Gastrocnemius medialis (tissue), 4 donors: Measurements from ENCODE around the gene LIPH. TPM values are rescaled to one million over a fixed set of nuclear protein-coding genes. Genes with fewer than 3 reads are reported as not detected.

Source experiments
- ATAC-seq, 2 donors: fragments of 150-250 bp; one replicate each; pipeline ENCODE4 v1.9.1; 2016
- DNase-seq, 2 donors: peaks; one replicate each; pipeline ENCODE4 v3.0.0-alpha.2; 2019
- H3K27ac ChIP-seq, 4 donors: fragments of 200-600 bp; sonication (generic); 1 replicate in 1 of 4; 2 replicates in 3 of 4; pipeline ENCODE4 v1.5.1; 2016 to 2018; ENCODE audit warnings: mild to moderate bottlenecking in 2 of 4, moderate library complexity in 1 of 4
- H3K27me3 ChIP-seq, 3 donors: fragments of 200-600 bp; sonication (generic) in 2 of 3; 1 replicate in 1 of 3; 2 replicates in 2 of 3; pipeline versions ENCODE4 v1.5.1 to v1.6.0; 2016 to 2019; ENCODE audit warnings: mild to moderate bottlenecking in 1 of 3, moderate library complexity in 1 of 3
- H3K36me3 ChIP-seq, 2 donors: fragments of 200-600 bp; sonication (generic) in 1 of 2; one replicate each; pipeline ENCODE4 v1.5.1; 2017 to 2018
- H3K4me1 ChIP-seq, 2 donors: fragments of 200-600 bp; sonication (generic) in 1 of 2; one replicate each; pipeline ENCODE4 v1.5.1; 2016 to 2017; ENCODE audit warnings: mild to moderate bottlenecking in 2 of 2
- H3K4me3 ChIP-seq, 4 donors: fragments of 200-600 bp; sonication (generic) in 3 of 4; 1 replicate in 1 of 4; 2 replicates in 3 of 4; pipeline ENCODE4 v1.5.1; 2016 to 2019; ENCODE audit warnings: mild to moderate bottlenecking in 2 of 4
- H3K9me3 ChIP-seq, 3 donors: fragments of 200-600 bp; sonication (generic) in 2 of 3; 1 replicate in 1 of 3; 2 replicates in 2 of 3; pipeline ENCODE4 v1.5.1; 2016 to 2019
- POLR2A ChIP-seq, 2 donors: fragments of 450-650 bp; IDR thresholded peaks; one replicate each; pipeline ENCODE4 v1.6.1; 2017; ENCODE audit warnings: antibody characterized with exemption in 2 of 2, mild to moderate bottlenecking in 2 of 2, moderate library complexity in 2 of 2
- in situ Hi-C, 4 donors: fragments of 200-750 bp; cut with MboI; loops; one replicate each; pipeline versions ENCODE4 v1.15.0 to v1.8.0; 2017; ENCODE audit warnings: low sequenced_read_pairs in 4 of 4
- intact Hi-C: fragments of 100-400 bp; cut with DNase I; formaldehyde crosslinking; loops from one replicate; pipeline ENCODE4 v1.15.1; 2023; ENCODE audit warnings: low total_unique reads
- total RNA-seq, 4 donors: library from RNA; depleted of rRNA; stranded (reverse); fragments of >200 nt; gene quantifications; one replicate each; pipeline versions ENCODE4 v1.1.0 to v1.2.3, GENCODE V29; 2016
- TF ChIP-seq, protein P1 (sequence below), 5 experiments: fragments of 450-650 bp in 3 of 5; fragments of 200-600 bp in 2 of 5; sonication (generic) in 2 of 5; IDR thresholded peaks in 4 of 5; conservative IDR thresholded peaks in 1 of 5; 1 replicate in 4 of 5; 2 replicates in 1 of 5; pipeline ENCODE4 v1.5.1; 2016 to 2019; ENCODE audit warnings: antibody characterized with exemption in 5 of 5, mild to moderate bottlenecking in 3 of 5, moderate library complexity in 3 of 5

Gene LIPH
- total RNA-seq, 4 donors from 2014 or later: 0.11 to 0.41 TPM; not detected in 2

- TF ChIP-seq, protein P1, sequence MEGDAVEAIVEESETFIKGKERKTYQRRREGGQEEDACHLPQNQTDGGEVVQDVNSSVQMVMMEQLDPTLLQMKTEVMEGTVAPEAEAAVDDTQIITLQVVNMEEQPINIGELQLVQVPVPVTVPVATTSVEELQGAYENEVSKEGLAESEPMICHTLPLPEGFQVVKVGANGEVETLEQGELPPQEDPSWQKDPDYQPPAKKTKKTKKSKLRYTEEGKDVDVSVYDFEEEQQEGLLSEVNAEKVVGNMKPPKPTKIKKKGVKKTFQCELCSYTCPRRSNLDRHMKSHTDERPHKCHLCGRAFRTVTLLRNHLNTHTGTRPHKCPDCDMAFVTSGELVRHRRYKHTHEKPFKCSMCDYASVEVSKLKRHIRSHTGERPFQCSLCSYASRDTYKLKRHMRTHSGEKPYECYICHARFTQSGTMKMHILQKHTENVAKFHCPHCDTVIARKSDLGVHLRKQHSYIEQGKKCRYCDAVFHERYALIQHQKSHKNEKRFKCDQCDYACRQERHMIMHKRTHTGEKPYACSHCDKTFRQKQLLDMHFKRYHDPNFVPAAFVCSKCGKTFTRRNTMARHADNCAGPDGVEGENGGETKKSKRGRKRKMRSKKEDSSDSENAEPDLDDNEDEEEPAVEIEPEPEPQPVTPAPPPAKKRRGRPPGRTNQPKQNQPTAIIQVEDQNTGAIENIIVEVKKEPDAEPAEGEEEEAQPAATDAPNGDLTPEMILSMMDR (IDR thresholded peaks at IDR 0.05 in 4 of 5, conservative IDR thresholded peaks at IDR 0.05 in 1 of 5): no peak
- no peak for TF ChIP-seq POLR2A (IDR thresholded peaks at IDR 0.05)
- no peak overlapping the region for H3K4me3 ChIP-seq
- H3K27me3 ChIP-seq: no peaks in the 10 kb centered on the region
- no peak for DNase-seq
- intact Hi-C loops: no loop called here
- no peak for ATAC-seq
- H3K4me1 ChIP-seq: no peaks in the 10 kb centered on the region
- no peaks in the 10 kb centered on the region for H3K9me3 ChIP-seq
- no peak overlapping the region for H3K27ac ChIP-seq
- in situ Hi-C loops: no loop called here
- peaks cover 0 to 5% of the 10 kb centered on the region in 2 donors for H3K36me3 ChIP-seq
These were observed 92.1 kb downstream of the LIPH start for GRCh38 chr3:185460309-185460708.

DNA sequence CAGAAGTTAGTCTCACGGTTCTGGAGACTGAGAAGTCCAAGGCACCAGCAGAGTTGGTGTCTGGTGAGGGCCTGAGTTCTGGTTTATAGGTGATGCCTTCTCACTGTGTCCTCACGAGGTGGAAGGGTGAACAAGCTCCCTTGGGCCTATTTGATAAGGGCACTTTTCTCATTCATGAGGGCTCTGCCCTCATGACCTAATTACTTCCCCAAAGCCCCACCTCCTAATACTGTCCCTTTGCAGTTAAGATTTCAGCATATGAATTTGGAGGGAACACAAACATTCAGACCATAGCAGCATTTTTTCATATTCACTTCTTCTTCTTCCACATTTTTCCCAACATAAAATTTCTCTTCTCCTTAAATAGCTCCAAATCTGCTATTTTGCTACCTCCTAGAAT, 95.0 kb downstream of the LIPH start:
- no peak for ATAC-seq

More for the DNA sequence above, 95.0 kb downstream of the LIPH start:
- DNase-seq: no peak
- H3K27ac ChIP-seq: no peak overlapping the region
- in situ Hi-C loops (no loop called here), intact Hi-C loops (no loop called here)
- H3K36me3 ChIP-seq: no peaks in the 10 kb centered on the region
- H3K9me3 ChIP-seq: no peaks in the 10 kb centered on the region
- no peaks in the 10 kb centered on the region for H3K27me3 ChIP-seq
- no peaks in the 10 kb centered on the region for H3K4me1 ChIP-seq
- H3K4me3 ChIP-seq: no peak overlapping the region
- TF ChIP-seq POLR2A (IDR thresholded peaks at IDR 0.05): no peak
- TF ChIP-seq, protein P1 (IDR thresholded peaks at IDR 0.05 in 4 of 5, conservative IDR thresholded peaks at IDR 0.05 in 1 of 5): no peak

Other genes with a start within 250 kb of the LIPH start
- 1 to 10 TPM; 1.6 to 6.5 (median 4.6) TPM for gene MAP3K13, start 189.5 kb downstream of the LIPH start, total RNA-seq
- 10 to 100 TPM in 1 of 4 donors, 1 to 10 TPM in 3; 4.8 to 11.5 (median 6.5) TPM for gene TMEM41A, start 53.6 kb downstream of the LIPH start, total RNA-seq
- gene SENP2, start 33.7 kb upstream of the LIPH start, total RNA-seq: 10 to 100 TPM; 18.6 to 34.9 (median 31.3) TPM